Amniotic epithelial cell (primary cell): Measurements from ENCODE around the gene POU2F2.
A peak's percentile ranks its signal among the peaks of the same experiment; 100 is the strongest.

Source experiments
- DNase-seq: peaks from one replicate; pipeline ENCODE4 v3.0.0-alpha.2; 2010; ENCODE audit warnings: low read depth

Gene POU2F2

DNA sequence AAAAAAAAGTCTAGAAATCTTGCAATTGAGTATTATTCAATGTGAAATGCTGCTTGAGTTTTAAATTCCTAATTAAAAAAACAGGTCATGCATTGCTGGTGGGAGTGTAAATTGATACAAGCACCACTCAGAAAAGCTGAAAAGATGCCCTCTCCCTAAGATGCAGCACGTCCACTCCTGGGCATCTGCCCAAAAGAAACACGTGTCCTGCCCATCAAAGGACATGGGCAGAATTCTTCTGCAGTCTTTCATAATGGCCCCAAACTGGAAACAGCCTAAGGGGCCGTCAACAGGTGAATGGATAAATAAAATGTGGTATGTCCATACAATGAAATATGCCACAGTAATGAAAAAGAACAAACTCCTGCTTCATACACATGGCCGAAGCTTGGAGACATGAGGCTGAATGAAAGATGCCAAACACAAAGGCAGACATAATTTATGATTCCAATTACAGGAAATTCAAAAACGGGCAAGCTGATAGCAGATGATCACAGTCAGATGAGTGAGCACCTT lies 7.8 kb downstream of the POU2F2 start:
- no peak for DNase-seq

DNA sequence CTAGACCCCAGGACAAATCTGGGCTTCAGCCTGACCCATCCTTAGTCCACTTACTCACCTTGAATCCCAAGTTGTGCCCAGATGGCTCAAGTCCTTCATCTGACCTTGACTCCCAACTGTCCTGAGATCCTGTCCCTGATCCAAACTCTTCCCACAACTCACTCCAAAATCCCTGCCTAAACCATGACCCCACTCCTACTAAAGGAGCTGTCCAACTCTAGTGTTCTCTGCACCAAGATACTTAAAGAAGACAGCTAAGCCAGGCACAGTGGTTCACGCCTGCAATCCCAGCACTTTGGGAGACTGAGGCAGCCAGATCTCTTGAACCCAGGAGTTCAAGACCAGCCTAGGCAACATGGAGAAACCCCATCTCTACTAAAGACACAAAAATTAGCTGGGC lies 8.5 kb downstream of the POU2F2 start:
- no peak for DNase-seq

- no peak for DNase-seq
These were observed 9.3 kb downstream of the POU2F2 start for GRCh38 chr19:42122691-42123607.

GRCh38 chr19:42121656-42122069 lies 10.6 kb downstream of the POU2F2 start:
- DNase-seq: peak; percentile 58

- no peak for DNase-seq
These were observed 11.1 kb downstream of the POU2F2 start for GRCh38 chr19:42121036-42121621.

DNA sequence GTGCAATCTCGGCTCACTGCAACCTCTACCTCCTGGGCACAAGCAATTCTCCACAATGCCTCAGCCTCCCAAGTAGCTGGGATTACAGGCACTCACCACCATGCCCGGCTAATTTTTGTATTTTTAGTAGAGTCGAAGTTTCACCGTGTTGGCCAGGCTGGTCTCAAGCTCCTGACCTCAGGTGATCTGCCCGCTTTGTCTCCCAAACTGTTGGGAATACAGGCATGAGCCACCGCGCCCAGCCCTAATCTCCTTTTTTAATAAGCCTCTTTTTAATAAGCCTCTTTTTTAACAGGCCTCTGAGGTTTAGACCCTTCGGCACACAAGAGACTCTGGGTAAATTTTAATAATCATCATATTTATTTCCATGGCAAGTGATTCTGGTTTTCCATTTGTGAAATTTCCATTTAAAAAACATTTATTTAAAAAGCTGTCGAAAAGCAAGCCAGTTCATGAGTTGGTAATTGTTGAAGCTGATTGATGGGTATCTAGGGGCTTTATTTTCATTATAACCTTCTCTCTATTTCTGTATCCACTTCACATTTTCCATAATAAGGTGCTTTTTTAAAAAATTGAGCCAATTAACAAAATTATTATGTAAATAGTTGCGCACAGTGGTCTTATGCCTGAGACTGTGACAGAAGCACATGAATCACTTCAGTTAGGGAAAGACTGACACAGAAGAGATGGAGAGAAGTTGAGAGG lies 11.8 kb downstream of the POU2F2 start:
- no peak for DNase-seq

DNA sequence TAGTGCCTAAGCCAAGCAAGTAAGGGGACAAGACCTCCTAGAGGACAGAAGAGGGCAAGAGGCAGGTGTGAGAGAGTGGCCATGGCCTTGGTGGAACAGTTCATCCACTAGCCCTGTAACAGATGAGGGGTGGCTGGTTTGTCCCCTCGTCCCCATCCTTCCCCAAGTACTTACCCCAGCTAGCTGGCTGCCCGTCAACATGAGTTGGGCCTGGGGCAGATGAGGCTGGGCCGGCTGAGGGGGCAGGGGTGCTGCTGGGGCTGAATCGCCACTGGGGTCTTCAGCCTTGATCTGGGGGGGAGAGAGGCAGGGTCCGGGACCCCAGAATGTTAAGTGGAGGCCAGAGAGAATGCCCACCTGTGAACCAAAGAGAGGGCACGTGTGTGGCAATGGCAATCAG lies 15.2 kb downstream of the POU2F2 start:
- no peak for DNase-seq

- DNase-seq: no peak
These were observed 15.8 kb downstream of the POU2F2 start for GRCh38 chr19:42116308-42117075.

DNA sequence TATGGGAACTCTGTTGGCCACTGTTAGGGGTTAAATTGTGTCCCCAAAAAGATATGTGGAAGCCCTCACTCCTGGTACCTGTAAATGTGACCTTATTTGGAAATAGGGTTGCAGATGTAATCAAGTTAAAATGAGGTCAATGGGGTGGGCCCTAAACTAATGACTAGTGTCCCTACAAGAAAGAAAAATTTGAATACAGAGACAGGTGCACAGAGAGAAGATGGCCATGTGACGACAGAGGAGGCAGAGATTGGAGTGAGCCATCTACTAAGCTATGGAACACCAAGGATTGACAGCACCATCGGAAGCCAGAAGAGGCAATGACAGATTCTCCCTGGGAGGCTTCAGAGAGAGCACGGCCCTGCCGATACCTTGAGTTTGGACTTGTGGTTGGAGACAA lies 16.5 kb downstream of the POU2F2 start:
- no peak for DNase-seq

DNA sequence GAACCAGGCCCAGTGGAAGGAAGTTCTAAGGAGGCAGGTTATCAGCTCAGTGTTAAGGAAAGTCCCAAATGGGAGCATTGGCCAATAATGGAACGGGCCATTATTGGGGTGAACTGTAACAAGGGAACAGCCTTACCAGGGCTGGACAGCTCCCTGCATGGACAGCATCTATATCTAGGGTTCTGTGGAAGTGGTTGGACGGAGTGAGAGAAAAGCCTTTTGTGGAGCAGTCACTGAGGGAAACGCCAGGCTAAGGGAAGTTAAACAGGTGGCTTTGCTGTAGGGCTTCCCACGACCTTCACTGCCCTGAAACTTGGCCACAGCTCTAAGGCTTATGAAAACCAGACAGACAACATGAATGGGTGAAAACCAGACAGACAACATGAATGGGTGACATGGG lies 17.0 kb downstream of the POU2F2 start:
- DNase-seq: peak; percentile 60

GRCh38 chr19:42114412-42114811 lies 17.8 kb downstream of the POU2F2 start:
- DNase-seq: no peak

GRCh38 chr19:42113641-42114348 lies 18.5 kb downstream of the POU2F2 start:
- DNase-seq: peak; percentile 96

GRCh38 chr19:42111811-42112210 lies 20.4 kb downstream of the POU2F2 start:
- no peak for DNase-seq

DNA sequence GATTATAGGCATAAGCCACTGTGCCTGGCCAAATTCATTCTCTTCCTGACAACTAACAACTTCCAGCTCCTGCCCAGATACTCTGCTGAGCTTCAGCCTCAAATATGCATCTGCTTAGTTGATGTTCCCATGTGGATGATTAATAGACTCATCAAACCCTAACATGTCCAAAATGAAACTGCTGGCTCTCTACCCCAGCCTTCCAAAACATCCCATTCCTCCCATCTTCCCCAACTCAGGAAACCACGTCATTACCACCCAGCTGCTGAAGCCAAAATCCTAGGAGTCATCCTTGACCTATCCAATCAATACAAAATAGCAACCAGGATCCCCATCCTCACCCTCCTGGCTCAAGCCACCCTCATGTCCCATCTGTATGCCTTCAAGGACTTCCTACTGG lies 20.9 kb downstream of the POU2F2 start:
- DNase-seq: peak; percentile 29

DNA sequence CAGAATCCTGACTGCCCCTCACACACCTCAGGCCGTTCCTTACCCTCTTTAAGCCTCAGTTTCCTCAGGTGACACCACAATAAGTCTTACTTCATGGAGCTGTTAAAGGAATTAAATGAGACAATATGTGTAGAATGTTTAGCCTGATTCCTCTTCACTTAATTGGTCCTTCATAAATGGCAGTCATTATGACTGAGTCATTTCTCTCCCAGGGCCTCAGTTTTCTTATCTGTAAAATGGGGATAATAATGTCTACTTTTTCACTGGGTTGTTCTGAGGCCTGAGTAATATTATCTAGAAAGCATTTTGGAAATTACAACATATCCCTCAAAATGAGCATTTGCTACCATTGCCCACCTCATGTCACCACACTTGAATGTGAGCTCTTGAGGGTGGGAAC lies 21.6 kb downstream of the POU2F2 start:
- DNase-seq: no peak

- peak; percentile 73 for DNase-seq
These were observed 22.4 kb downstream of the POU2F2 start for GRCh38 chr19:42109896-42110295.

- DNase-seq: peak; percentile 83
These were observed 23.5 kb downstream of the POU2F2 start for GRCh38 chr19:42108527-42109389.

- DNase-seq: no peak
These were observed 26.9 kb downstream of the POU2F2 start for GRCh38 chr19:42105368-42105767.

GRCh38 chr19:42102877-42103276 lies 29.4 kb downstream of the POU2F2 start:
- DNase-seq: no peak

- peak; percentile 35 for DNase-seq
These were observed 32.0 kb downstream of the POU2F2 start for GRCh38 chr19:42100241-42100640.
